Measurements from ENCODE around the gene TEX2.
"Not testable (repeated sequence)": the region's sequence is repeated elsewhere in the genome, so short reads cannot be mapped to it uniquely, and the experiment has no call there.

TEX2 gene

DNA sequence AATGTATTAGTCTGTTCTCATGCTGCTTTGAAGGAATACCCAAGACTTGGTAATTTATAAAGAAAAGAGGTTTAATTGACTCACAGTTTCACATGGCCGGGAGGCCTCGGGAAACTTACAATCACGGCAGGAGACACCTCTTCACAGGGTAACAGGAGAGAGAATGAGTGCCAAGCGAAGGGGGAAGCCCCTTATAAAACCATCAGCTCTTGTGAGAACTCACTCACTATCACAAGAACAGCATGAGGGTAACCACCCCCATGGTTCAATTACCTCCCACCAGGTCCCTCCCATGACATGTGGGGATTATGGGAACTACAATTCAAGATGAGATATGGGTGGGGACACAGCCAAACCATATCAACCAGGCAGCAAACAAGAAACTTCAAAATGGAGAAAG is 24.6 kb downstream of the TEX2 start:
- not testable (repeated sequence) for DNase-seq

DNA sequence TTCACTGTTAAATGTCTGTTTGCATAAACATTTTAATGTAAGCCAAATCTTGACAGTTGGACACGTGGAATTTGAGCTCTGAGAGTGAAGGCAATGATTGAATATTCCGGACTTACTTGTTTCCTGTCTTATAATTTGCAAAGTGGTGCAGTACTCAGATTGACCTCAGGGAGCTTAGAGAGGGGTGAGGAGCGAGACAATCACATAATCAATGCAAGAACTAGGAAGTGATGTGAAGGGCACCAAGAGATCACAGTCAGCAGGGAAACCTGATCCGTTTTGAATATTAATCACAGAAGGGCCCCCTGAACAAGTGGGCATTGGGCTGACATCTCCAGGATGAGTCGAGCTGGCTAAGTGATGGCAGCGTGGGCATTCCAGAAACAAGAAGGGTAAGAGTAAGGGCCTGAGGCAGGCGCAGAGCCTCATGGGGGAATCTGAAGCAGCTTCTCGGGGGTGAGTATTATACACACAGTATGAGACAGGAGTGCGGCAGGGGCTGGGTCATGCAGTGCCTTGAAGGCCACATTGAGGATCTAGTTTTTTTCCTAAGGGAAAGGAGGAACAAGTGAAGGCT is 26.1 kb downstream of the TEX2 start:
- DNase-seq: no peak

DNA sequence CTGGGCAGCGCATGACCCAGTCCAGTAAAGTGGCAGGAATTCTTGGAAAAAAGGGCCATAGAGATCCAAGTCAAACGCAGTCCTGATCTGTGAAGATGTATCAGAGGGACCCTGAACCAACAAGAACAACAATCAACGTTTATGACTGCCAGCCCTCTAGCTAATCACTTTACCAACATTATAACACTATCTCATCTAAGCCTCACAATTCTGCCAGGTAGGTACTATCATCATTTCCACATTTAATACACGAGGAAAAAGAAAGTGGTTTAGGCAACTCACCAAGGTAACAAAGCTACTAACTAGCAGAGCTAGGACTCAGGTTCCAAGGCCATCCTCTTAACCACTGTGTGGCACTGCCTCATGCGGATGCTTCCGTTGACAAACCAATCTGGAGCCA is 28.1 kb downstream of the TEX2 start:
- no peak for DNase-seq

DNA sequence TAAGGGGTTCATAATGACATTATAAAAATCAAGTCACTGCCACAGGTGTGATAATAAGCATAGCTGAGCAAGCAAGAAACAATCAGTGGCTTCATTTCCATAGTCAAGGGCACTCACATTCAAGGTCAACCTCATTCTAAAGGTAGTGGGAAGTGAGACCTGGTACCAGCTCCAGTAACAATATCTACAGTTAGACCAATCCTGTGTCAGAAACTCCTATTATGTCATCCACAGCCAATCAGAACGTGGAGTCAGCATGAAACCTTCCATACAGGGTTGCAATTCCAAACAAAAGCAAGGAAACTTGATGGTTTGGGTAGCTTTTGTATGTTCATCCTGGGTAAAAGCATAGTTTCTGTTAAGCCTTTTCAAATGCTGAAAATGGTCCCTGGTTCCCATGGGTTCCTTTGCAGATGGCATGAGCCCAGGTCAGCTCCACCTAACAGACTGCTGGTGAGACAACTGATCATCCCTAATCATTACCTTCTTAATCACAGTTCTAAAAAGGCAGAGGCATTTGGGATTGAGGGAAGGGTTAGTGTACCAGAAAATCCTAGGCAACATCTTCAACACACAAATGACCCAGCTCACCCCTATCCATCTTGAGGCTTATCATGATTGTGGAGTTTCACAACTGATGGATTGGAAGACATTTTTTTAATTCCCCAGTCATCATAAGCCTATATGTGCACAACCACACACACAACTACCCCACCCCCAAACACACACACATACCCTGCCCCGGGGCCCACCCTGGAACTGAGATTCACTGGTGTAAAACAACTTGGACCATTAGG is 30.4 kb downstream of the TEX2 start:
- no peak for DNase-seq

DNA sequence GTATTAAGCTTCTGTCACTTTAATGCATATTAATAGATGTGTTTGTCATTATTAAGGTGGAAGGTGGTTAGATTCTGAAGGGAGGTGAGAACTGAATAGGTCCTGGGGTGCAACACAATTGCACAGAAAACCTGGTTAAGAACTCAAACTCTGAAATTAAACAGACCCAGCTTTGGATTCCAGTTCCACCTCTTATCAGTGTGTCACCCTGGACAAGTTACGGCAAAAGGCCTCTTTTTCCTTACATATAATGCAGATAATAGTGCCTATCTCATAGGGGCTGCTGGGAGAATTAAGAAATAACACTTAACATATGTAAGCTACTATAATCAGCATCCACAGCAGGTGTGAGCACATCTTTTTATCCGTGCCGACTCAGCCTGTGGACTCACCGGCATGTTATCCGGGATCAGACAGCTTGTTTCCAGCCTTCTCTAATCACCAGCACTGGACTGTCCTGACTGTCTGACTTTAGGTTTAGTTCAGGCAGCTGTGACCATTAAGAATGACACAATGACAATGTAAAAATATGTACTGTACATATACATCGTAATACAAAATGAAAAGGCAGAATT is 31.4 kb downstream of the TEX2 start:
- DNase-seq: no peak

DNA sequence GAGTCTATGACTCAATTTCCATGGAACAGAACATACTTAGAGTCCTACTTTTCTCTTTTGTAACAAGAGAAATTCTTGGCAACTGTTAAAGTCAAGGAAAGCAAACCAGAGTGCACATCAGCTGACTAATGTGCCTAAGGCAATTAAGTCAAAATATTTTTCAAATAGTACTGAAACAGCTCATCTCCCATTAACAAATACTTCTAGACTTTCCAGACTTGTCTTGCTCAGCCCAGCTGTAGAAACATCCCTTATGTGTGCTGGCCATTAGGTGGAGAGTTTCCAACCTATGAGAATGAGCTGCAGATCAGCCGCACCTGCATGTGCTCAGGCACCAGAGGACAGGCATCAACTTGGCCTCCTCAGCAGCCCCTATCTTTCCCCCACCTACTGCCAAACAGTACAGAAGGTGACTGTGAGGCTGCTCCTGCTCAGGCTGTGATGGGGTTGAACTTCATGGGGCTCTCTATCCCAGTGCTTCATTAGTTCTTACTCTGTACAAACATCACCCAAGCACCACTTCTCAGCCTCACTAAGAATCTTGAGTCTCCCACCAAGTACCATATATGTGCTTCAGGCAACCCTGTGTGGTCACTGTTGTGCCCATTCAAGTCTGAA is 32.2 kb downstream of the TEX2 start:
- DNase-seq: no peak

DNA sequence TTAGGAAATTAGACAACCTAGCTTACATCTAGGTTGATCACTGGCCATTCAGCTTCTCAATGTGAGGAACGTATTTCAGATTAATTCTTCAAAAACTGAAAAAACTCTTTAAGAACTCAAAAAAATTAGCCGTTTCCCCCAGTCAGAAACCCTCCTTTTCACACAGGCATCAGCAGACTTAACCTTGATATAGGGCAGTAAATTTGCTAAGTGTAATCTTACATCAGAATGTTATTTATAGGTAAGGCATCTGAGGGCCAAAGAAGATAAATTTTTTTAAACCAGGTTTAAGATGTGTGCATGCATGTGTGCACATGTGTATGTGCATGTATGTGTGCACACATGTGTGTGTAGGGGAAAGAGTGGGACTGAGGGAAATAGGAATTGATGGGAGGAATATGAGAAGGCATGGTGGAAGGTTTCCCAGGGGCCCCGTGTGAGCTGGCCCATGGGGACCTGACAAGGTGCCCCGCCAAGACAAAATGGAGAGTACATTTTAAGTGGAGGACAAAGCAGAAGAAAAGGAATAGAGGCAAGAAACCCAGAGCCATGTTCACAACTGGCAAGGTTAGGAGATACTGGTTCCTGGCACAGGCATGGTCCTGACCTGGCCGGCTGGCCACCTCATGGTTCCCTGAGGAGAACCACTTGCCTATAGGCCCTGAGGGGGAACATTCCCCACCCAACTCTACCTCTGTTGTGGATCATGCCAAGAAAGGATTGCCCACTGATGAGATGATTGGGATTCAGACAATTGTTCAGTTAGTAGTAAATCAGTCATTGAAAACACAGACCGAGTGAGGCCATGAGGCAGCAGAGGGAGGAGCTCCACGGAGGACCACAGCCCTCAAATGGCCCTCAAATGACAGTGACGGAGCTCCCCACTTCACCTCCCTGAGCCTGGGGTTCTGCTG is 33.0 kb downstream of the TEX2 start:
- DNase-seq: no peak

DNA sequence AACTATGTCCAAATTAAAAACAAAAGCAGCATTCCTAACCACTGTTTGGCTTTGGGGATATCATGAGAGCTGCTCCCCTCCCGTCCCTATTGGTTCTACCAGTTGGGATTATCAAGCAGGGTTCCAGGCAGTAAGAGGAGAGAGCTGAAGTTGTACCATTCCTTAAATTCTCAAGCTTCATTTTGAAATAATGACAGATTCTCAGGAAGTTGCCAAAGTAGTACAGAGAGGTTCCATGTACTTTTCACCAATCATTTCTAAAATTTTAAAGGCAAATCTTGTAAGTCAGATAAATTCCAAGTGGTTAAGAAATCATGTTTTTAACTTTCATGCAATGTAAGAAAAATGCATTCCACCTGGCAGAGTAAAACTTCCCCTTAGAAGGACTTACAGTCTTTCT is 36.9 kb downstream of the TEX2 start:
- DNase-seq: no peak

DNA sequence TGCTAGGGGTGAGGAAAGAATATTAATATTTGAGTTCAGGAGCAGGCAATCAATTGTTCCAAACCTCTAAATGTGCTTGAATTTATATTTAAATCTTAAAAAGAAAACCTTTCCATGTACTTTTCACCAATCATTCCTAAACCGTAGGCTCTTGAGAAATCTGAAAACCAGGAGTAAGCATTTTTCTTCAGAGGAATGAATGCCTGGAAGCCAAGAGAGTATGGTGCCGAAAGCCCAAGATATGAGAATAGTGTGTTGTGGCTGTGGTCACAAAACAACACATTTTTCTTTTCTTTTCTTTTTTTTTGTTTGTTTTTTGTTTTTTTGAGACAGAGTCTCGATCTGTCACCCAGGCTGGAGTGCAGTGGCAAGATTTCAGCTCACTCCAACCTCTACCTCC is 37.6 kb downstream of the TEX2 start:
- no peak for DNase-seq

DNA sequence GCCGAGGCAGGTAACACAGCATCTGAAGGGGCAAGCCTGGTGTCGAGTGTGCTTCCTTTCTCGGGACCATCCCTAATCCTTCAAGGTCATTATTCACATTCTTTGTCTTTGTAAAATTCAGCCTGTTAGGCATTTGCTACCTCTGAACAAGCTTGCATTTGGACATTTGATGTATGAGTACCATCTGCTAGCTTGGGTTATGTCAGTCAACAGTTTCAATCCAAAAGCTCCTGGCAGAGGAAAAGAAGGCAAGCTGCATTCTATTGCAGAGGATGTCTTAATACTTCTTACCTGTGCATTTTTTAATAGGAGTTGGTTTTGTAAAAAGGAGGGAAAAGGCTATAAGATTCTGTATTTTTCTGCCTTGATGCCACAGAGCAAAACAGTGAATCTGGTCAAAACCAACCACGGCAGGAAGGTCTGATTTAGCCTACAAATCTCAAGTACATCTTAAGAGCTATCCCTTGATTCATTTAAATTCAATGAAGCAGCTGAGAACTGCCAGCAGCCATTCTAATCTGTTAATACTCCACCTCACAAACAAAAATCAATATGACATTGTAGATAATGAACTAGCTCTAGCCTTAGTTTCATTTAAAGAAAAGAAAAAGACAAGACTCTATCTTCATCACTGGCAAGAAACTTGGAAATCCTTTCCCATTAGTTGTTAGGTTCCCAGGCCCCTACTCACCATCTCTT is 39.0 kb downstream of the TEX2 start:
- no peak for DNase-seq

DNA sequence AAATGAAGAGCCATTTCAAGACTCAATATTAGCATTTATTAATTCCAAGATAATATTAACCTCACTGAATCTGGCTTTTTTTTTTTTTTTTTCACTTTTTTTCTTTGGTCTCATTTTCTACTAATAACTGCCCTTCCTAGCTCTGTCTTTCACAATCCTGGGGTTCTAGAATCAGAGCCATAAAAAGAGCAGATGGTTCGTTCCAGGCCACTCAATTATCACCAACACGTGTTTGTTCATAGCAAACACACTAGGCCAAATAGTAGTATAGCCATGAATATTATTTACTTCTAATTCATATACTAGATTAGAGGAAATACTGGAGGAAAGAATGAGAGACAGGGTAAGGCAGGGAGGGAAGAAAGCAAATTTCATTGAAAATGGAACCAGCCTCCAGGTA is 39.8 kb downstream of the TEX2 start:
- DNase-seq: no peak

DNA sequence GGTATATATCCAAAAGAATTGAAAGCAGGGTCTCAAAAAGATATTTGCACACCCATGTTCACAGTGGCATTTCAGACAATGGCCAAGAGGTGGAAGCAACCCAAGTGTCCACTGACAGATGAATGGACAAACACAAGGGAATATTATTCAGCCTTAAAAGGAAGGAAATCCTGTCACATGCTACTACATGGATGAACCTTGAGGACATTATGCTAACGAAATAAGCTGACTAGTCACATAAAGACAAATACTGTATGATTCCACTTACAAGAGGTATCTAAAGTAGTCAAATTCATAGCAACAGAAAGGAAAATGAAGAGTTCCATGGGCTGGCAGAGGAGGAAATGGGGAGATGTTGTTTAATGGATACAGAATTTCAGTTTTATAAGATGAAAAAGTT is 41.4 kb downstream of the TEX2 start:
- DNase-seq: no peak

DNA sequence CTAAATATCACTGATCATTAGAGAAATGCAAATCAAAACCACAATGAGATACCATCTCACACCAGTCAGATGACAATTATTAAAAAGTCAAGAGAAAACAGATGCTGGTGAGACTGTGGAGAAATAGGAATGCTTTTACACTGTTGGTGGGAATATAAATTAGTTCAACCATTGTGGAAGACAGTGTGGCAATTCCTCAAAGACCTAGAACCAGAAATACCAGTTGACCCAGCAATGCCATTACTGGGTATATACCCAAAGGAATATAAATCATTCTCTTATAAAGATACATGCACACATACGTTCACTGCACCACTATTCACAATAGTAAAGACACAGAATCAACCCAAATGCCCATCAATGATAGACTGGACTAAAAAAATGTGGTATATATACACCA is 42.5 kb downstream of the TEX2 start:
- DNase-seq: not testable (repeated sequence)

DNA sequence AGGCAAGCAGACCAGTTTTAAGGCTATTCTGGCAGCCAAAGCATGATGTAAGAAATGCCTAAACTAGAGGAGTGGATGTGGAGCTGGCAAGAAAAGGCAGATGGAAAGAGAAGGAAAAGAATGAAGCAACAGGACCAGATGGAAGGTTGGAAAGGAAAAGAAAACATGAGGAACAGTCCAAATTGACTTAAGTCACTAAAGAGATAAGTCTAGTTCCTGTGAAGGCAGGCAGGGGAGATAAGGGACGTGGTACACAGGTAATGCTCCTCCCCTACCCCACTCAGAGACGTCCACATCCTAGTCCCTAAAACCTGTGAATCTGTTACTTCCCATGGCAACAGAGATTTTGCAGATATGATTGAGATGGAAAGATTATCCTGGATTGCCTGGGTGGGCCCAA is 43.5 kb downstream of the TEX2 start:
- DNase-seq: no peak

DNA sequence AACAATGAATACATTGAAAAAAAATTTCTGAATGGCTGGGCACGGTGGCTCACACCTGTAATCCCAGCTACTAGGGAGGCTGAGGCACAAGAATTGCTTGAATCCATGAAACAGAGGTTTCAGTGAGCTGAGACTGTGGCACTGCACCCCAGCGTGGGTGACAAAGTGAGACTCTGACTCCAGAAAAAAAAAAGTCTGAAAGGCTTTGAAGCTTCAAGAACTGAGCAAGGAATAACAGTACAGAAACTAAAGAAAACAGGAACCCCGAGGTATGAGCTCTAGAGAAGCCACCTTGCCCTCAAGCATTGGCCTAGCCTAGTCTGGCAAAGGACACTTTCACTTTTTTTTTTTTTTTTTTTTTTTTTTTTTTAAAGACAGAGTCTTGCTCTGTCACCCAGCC is 45.0 kb downstream of the TEX2 start:
- no peak for DNase-seq

DNA sequence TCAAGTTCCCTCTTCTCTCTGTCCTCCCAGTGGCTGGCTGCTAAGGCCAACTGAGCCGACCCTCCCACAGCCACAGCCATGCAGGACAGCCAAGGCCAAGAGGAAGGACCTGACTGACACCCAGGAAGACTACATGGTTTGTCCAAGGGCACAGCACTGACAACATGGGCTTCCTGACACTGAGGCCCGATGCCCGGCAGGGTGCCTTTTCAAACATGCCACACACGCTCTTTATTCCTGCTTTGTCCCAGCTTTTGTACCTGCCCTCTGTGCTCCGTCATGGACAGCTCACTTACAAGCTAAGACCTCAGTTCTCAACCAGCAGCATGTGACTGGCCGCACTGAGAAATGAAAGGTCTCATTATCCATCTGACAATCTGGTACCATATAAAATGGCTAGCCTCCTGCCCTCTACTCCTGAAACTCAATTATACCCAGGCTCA is 45.8 kb downstream of the TEX2 start:
- no peak for DNase-seq

DNA sequence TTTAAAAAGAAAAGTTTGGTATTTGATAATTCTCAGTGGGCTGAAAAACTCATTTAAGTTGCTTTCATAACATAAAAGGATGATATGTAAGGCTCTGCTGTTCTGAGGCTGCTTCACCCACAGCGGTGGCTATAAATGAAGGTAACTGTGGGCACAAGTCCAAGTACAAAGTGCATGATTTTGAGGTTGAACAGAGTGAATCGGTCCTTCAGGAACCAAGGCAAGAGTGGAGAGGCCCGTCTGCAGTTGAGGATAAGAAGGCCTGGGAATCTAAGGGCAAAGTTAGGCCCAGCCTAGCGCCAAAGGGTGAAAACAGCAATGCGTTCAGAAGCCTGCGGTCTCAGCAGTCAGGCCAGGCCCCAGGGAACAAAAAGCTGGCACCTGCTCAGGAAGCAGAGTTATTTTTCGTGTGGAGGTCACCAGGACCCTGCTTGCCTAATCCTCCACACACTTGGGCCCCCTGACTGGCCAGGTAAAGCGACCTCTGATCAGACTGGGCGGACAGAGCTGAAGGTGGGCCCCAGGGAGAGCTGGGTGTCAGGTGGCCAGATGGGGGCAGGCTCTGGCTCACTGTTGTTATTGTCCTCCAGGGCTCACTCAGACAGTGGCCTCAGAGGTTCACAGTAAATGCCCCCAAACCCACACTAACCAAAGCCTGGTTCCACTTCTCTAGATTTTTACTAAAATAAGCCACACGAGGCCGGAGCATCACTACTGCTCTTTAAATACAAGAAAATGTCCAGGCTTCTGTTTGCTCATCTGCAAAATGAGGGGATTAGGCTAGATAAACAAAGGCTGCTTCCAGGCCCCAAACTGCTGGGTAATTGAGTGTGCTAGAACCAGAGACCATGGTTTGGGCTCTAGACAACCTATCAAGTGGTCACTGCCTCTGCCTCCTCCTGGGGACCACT is 46.5 kb downstream of the TEX2 start:
- no peak for DNase-seq

DNA sequence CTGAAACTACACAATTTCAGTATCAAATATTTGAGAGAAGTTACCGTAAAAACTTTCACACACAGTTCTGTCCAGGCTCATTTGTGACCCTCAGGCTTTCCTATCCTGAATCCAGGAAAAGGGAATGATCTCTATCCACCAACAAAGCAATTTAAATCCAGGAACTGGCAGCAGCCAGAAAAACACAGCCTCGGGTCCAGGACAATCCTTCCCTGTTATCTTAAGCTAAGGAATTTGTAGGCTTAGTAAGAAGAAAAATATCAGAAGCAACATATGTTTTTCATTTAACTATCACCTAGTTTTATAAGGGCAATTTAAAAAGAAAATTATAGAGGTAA is 47.1 kb downstream of the TEX2 start:
- DNase-seq: no peak

DNA sequence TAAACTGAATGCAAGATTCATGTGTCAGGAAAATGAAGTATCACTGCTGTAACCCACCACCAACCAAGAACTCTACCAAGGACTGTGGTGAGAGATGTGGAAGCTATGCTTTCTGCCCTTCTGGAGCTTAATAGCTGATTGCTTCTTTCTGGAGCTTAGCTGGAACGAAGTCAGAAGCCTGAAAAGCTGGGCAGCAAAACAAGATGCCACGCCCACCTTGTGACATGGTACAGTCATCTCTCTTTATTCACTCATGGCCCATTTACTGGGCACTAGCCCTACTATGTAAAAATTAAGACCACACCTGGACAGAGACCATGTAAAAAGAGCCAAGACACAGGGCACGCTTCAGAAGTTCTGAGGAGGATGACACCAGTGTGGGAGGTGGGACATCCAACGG is 48.1 kb downstream of the TEX2 start:
- DNase-seq: no peak

DNA sequence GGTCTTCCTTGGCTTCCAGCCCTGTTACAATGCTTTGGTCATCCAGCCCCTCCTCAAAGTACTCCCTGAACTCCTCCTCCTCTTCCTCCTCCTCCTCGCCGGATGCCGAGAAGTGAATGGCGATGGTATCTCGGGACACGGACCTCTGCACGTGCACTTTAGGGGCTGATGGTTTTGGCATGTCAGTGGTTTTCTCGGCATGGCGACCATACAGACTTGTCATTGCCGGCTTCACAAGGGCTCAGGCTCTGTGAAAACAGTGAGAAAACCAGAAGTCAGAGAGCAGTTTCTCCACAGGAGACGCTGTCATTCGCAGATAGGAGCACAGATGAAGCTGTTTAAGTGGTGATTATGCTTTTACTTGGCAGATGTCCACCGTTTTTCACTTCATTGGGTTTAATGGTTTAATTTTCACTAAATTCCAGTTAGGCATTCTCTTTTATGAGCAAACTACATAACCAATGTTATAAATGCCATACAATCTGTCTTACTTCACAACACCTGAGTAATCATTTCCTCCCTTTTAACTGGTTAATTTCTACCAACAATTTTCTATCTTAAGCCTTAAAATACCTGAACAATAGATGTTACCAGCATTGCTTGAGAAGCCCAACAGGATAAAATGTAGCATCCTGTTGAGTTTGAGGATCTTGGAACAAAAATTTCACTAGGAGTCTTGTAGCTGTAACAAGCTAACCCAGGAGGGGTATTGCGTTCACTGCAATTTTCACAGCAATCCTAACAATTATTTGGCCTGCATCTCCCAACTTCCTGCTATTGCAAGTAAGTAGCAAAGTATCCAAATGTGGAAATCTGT is 48.9 kb downstream of the TEX2 start:
- no peak for DNase-seq
